B cell (primary cell): ENCODE results near the gene BNC2. TPM values are rescaled to one million over a fixed set of nuclear protein-coding genes. Genes with fewer than 3 reads are reported as not detected.

Source experiments
- ATAC-seq: fragments of 200-7000 bp; cut with Tn5 transposase; one replicate; pipeline ENCODE4 v1.10.0; 2021; ENCODE audit warnings: low read depth, mild to moderate bottlenecking, moderate number of reproducible peaks, moderate library complexity
- CTCF ChIA-PET: fragments of 350-600 bp; sonication (Branson Sonifier 250); formaldehyde crosslinking; loops from one replicate; lab custom pipeline; 2021; ENCODE audit warnings: antibody characterized with exemption, inconsistent platforms; lab: Charles Lee
- POLR2A ChIA-PET: fragments of 350-600 bp; sonication (Branson Sonifier 250); formaldehyde crosslinking; loops from one replicate; lab custom pipeline; 2021; ENCODE audit warnings: antibody characterized with exemption; lab: Charles Lee
- DNase-seq: peaks from one replicate; pipeline ENCODE4 v3.0.0; 2013
- H2AFZ ChIP-seq: 2 replicates; pipeline ENCODE4 v1.6.1; 2012; ENCODE audit warnings: mild to moderate bottlenecking, low read depth, low read length; ENCODE audit not compliant: insufficient read depth, poor library complexity, severe bottlenecking
- H3K27ac ChIP-seq, 2 donors: 1 replicate in 1 of 2; 2 replicates in 1 of 2; pipeline ENCODE4 v1.5.1; 2012 to 2013; ENCODE audit warnings: low read length in 2 of 2, mild to moderate bottlenecking in 2 of 2, moderate library complexity in 1 of 2
- H3K27me3 ChIP-seq, 4 experiments: fragments of 200-600 bp in 1 of 4; sonication (generic) in 1 of 4; replicated peaks in 1 of 4; 1 replicate in 2 of 4; 2 replicates in 2 of 4; pipeline versions ENCODE4 v1.6.1 to v1.7.0; 2013 to 2016; ENCODE audit warnings: low read length in 3 of 4, mild to moderate bottlenecking in 2 of 4, mixed read lengths in 1 of 4, moderate library complexity in 1 of 4; ENCODE audit not compliant: insufficient read depth in 4 of 4, control insufficient read depth in 3 of 4; ENCODE audit errors: control extremely low read depth in 1 of 4
- H3K36me3 ChIP-seq, 2 experiments: replicated peaks in 1 of 2; 1 replicate in 1 of 2; 2 replicates in 1 of 2; pipeline versions ENCODE4 v1.6.1 to v1.7.1; 2013; ENCODE audit warnings: low read length in 1 of 2; ENCODE audit not compliant: insufficient read depth in 2 of 2, control insufficient read depth in 1 of 2; ENCODE audit errors: control extremely low read depth in 1 of 2, extremely low read depth in 1 of 2
- H3K4me1 ChIP-seq, 2 donors: fragments of 200-600 bp in 1 of 2; sonication (generic) in 1 of 2; 1 replicate in 1 of 2; 2 replicates in 1 of 2; pipeline versions ENCODE4 v1.5.1 to v1.6.1; 2013 to 2017; ENCODE audit warnings: low read length in 2 of 2; ENCODE audit not compliant: control insufficient read depth in 2 of 2, insufficient read depth in 2 of 2
- H3K4me2 ChIP-seq: replicated peaks from 2 replicates; pipeline ENCODE3; 2012; ENCODE audit warnings: mild to moderate bottlenecking, low read depth, low read length; ENCODE audit not compliant: poor library complexity, severe bottlenecking
- H3K4me3 ChIP-seq, 5 experiments: fragments of 200-600 bp in 1 of 5; sonication (generic) in 1 of 5; 1 replicate in 3 of 5; 2 replicates in 2 of 5; pipeline versions ENCODE4 v1.5.1 to v1.7.0; 2011 to 2016; ENCODE audit warnings: low read length in 4 of 5, mild to moderate bottlenecking in 4 of 5, low read depth in 2 of 5, control low read depth in 1 of 5, moderate library complexity in 1 of 5; ENCODE audit not compliant: insufficient read depth in 1 of 5; ENCODE audit errors: control extremely low read depth in 1 of 5, extremely low read depth in 1 of 5
- H3K79me2 ChIP-seq: fragments of 200-600 bp; sonication (generic); one replicate; pipeline ENCODE4 v1.6.0; 2016; ENCODE audit warnings: low read length; ENCODE audit not compliant: control insufficient read depth, insufficient read depth
- H3K9ac ChIP-seq: fragments of 200-600 bp; sonication (generic); 2 replicates; pipeline ENCODE4 v1.6.1; 2017; ENCODE audit warnings: mild to moderate bottlenecking, low read length, moderate library complexity
- H3K9me3 ChIP-seq, 3 donors: one replicate each; pipeline versions ENCODE4 v1.6.1 to v1.7.1; 2013; ENCODE audit warnings: low read length in 2 of 3; ENCODE audit not compliant: control insufficient read depth in 2 of 3, insufficient read depth in 1 of 3; ENCODE audit errors: control extremely low read depth in 1 of 3
- H4K20me1 ChIP-seq: 2 replicates; pipeline ENCODE4 v1.6.0; 2012; ENCODE audit warnings: mild to moderate bottlenecking, low read length; ENCODE audit not compliant: insufficient read depth, control insufficient read depth, poor library complexity, severe bottlenecking
- H3K27ac Mint-ChIP-seq: one replicate; pipeline ENCODE4 v1.8.0; 2021; ENCODE audit warnings: mixed read lengths
- H3K27me3 Mint-ChIP-seq: one replicate; pipeline ENCODE4 v1.8.0; 2021; ENCODE audit warnings: mixed read lengths
- H3K4me1 Mint-ChIP-seq: one replicate; pipeline ENCODE4 v1.8.0; 2021; ENCODE audit warnings: mixed read lengths
- H3K4me3 Mint-ChIP-seq: one replicate; pipeline ENCODE4 v1.8.0; 2021; ENCODE audit warnings: mixed read lengths
- H3K9me3 Mint-ChIP-seq: one replicate; pipeline ENCODE4 v1.8.0; 2022; ENCODE audit warnings: mixed read lengths; ENCODE audit not compliant: insufficient read depth
- CTCF ChIP-seq: fragments of 200-600 bp; IDR thresholded peaks from one replicate; pipeline ENCODE4 v1.8.0; 2022; ENCODE audit warnings: antibody characterized with exemption, mild to moderate bottlenecking
- EZH2 ChIP-seq: IDR thresholded peaks from 2 replicates; pipeline ENCODE4 v1.6.1; 2012; ENCODE audit warnings: borderline replicate concordance, low read depth, mild to moderate bottlenecking, moderate library complexity, low read length; ENCODE audit not compliant: insufficient read depth, poor library complexity, severe bottlenecking
- WGBS: methylation state at CpG from one replicate; pipeline ENCODE4 v1.1.5; 2013; ENCODE audit warnings: missing lambda C conversion rate; ENCODE audit not compliant: insufficient coverage; 5-methylcytosine and 5-hydroxymethylcytosine counted together
- intact Hi-C: fragments of 100-400 bp; cut with micrococcal nuclease; formaldehyde crosslinking; loops from one replicate; pipeline ENCODE4 v1.10.0; 2022
- polyA plus RNA-seq: library from polyadenylated mRNA; depleted of rRNA; stranded (reverse); fragments of >200 nt; gene quantifications from 2 replicates; pipeline ENCODE4 v1.2.3, GENCODE V29; 2012
- total RNA-seq, 2 donors: library from RNA; stranded (reverse); fragments of 120-200 nt in 1 of 2; gene quantifications; 1 replicate in 1 of 2; 2 replicates in 1 of 2; pipeline versions ENCODE4 v1.2.3 to v1.2.4, GENCODE V29; 2013 to 2022

BNC2 gene
- total and polyA plus RNA-seq, 2 donors (not counting 1 experiment from before 2014, with no cell fraction given) = 0.01 TPM; not detected in 1

GRCh38 chr9:16873126-16873802 lies 2.8 kb upstream of the BNC2 start:
- Histone ChIP-seq H3K9ac (no peak overlapping the region), H3K36me3 (no peaks in the 10 kb centered on the region), H4K20me1 (no peaks in the 10 kb centered on the region), H3K9me3 (peaks cover 0 to 13% (median 0%) of the 10 kb centered on the region in 3 donors), H3K4me1 (peaks cover 0 to 7% of the 10 kb centered on the region in 2 donors), H3K4me3 (no peak overlapping the region), H3K79me2 (no peaks in the 10 kb centered on the region), H3K27ac (no peak overlapping the region), H3K4me2 (no peak overlapping the region), H2AFZ (no peak overlapping the region), H3K27me3 (peaks cover 0 to 14% (median 7%) of the 10 kb centered on the region in 4 experiments)
- Mint-ChIP-seq H3K4me1 (peaks cover 8% of the 10 kb centered on the region), H3K9me3 (no peaks in the 10 kb centered on the region), H3K27ac (no peak overlapping the region), H3K4me3 (no peak overlapping the region), H3K27me3 (peaks cover 34% of the 10 kb centered on the region)
- ChIA-PET POLR2A (no interaction called here), CTCF (no interaction called here)
- intact Hi-C loops = no loop called here
- ATAC-seq = no peak
- 93% methylated on average over 6 of the region's 6 CpGs for WGBS
- no peak for TF ChIP-seq CTCF
- TF ChIP-seq EZH2 = no peak
- DNase-seq = no peak

GRCh38 chr9:16871336-16872151 lies 1.1 kb upstream of the BNC2 start:
- intact Hi-C loops = no loop called here
- Histone ChIP-seq H2AFZ (no peak overlapping the region), H3K9me3 (peaks cover 0 to 6% (median 0%) of the 10 kb centered on the region in 3 donors), H4K20me1 (no peaks in the 10 kb centered on the region), H3K4me2 (no peak overlapping the region), H3K9ac (no peak overlapping the region), H3K27me3 (peaks cover 0 to 16% (median 8%) of the 10 kb centered on the region in 4 experiments), H3K36me3 (no peaks in the 10 kb centered on the region), H3K4me3 (no peak overlapping the region), H3K4me1 (peaks cover 0 to 7% of the 10 kb centered on the region in 2 donors), H3K79me2 (no peaks in the 10 kb centered on the region), H3K27ac (no peak overlapping the region)
- POLR2A ChIA-PET = no interaction called here
- WGBS = 4% methylated on average over 37 of the region's 63 CpGs
- Mint-ChIP-seq H3K9me3 (no peaks in the 10 kb centered on the region), H3K27ac (no peak overlapping the region), H3K4me1 (peaks cover 8% of the 10 kb centered on the region), H3K4me3 (peak overlapping the region; percentile 41), H3K27me3 (peaks cover 40% of the 10 kb centered on the region)
- no peak for DNase-seq
- no peak for ATAC-seq
- TF ChIP-seq EZH2 = no peak
- TF ChIP-seq CTCF = no peak
- CTCF ChIA-PET = no interaction called here
